Stimulated activated CD4-positive, alpha-beta T cell treated with anti-CD3 and anti-CD28 coated beads, Interleukin-4, amount 100 ng/mL, for 48 hours (primary cell): ENCODE measurements around the gene PSMD1.
"Not testable (repeated sequence)": the region's sequence is repeated elsewhere in the genome, so short reads cannot be mapped to it uniquely, and the experiment has no call there.

Experiments
- DNase-seq, 2 donors: peaks; one replicate each; pipeline ENCODE4 v3.0.0-alpha.2; 2020; ENCODE audit warnings: low read depth in 2 of 2

The PSMD1 gene

GRCh38 chr2:231185050-231185725, 128.5 kb downstream of the PSMD1 start:
- DNase-seq = no peak

DNA sequence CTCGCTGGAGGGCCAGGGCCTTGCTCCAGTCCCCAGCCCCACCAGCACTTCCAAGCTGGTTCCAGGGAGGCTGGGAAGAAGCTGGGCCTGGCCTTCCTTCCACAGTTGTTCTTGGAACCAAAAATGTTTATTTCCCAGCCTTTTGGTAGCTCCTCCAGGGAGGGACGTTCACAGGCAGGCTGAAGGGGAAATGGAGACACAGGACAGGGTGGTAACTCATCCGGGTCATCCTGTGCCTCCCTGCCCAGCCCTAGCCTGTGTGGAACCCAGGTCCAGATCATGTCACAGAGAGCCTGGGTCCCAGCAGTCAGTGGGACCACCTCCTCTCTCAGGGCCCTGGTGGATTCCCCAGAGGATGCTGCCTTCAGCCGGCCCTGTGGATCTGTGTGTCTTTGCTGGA, 129.2 kb downstream of the PSMD1 start:
- DNase-seq = no peak

DNA sequence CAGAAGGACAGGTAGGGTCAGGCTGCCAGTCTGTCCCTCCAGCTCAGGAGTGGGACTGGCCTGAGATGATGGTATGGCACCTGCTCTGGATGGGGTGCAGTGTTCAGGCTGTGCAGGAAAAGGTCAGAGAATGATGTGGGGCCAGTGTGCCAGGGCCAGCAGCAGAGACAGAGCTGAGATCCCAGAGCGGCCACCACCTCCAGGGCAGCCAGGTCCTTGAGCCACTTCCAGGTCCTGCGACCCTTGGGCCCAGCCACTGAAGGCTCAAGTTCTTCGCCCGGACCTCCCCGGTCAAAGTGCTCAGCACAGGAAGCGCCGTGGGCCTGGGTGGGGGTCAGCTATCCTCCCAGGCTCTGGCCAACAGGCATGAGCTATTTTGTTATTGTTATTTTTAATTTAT, 129.7 kb downstream of the PSMD1 start:
- no peak for DNase-seq

DNA sequence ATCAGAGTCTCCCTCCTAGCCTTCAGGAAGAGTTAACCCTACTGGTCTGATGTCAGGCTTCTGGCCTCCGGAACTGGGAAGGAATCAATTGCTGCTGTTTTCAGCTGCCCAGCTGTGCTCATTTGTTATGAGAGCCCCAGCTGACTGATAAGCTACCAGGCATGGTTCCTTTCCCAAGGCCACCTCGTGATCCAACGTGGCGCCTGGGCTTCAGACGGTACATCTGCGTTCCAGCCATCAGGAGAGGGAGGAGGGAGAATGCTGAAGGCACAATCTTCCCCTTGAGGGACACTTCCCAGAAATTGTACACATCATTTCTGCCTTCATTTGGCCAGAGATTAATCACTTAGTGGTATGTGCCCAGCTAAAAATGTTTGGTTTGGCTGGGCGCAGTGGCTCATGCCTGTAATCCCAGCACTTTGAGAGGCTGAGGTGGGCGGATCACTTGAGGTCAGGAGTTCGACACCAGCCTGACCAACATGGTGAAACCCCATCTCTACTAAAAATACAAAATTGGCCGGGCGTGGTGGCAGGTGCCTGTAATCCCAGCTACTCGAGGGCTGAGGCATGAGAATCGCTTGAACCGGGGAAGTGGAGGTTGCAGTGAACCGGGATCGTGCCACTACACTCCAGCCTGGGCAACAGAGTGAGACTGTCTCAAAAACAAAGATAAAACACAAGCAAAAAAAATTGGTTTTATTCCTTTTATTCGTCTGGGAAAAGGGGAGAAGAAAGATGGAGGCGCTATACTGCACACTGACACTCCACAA, 131.3 kb downstream of the PSMD1 start:
- DNase-seq = no peak

- no peak for DNase-seq
Observed at GRCh38 chr2:231188506-231189170, 132.0 kb downstream of the PSMD1 start.

DNA sequence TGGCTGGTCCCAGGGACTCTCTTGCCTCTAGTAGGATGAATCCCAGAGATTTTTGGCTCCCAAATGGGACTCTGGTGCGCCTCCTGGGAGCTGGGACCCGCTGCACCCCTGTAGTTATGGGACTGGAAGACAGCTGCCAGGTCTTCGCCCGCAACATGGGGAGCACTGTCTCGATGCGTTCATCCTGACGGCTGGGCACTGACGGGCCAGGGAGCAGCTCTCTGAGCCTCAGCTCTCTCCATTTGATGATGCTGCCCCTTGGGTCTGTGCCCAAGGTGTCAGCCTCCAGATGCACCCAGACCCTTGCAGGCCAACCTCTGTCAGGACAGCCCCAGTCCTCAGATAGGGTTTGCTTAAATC, 132.5 kb downstream of the PSMD1 start:
- no peak for DNase-seq

DNA sequence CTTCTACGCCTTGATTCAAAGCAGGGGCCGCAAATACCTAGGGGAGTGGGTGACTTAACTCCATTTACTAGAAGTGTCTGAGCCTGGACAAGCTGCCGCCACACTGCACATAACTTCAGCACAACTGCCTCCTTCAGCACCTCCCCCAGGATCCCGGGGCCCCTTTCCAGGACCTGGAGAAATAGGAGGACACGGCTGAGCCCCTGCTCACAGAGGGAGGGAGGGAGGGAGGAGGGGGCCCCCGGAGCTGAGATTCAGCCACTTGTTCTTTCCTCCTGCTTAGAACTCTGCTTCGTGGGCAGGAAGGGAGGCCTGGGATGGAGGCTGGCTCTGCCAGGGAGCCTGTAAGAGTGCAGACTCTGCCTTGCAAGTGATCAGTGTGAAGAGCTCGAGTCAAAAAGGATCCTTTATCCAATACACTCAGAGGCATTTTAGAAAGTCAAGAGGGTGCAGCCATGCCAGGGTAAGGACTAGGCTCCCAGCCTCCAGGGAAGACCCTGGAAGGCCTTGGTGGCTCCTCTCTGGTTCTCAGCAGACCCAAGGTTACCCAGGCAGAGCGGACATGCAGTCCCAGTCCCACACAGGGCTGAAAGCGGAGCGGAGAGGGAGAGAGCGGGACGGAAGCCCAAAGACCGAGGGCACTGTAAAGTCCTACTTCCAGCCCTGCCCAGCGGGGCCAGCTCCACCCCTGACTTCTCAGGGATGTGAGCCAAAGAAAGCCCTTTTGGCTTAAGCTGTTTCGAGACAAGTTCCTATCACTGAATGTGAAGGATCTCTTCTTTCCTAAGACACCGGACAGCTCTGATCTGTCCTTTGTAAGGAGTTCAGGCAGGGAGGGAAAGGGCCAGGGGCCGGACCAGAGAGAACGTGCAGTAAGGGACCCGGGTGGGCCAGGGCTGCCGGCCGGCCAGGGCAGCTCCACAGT, 133.2 kb downstream of the PSMD1 start:
- no peak for DNase-seq

DNA sequence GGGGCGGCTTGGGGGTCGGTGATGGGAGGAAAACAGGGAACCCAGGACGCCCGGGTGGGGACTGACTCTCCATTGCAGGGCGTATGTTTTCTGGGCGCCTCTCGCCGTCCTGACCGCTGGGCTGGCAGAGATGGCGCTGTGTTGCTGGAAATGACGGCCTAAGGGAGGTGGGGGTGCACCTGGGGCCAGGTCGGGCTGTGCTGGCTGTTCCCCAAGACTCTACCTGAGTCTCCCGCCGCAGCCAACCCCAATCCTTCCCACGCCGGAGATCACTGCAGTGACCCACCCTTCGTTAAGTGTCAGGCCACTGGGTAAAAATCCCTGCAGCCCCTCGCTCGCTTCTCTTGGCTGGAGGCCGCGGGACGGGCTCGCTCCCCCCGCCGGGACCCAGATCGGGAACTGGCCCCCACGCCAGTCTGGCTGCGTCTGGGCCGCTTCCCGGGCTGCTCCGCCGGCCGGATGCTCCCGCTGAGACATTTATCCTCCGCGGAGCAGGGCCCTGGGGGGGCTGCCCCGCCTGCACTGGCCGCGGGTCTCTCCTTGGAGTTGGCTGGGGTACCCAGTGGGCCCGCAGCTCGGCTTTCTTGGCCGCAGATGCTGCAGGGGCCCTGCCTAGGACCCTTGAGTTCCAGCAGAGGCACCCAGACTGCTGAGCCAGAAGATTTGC, 134.0 kb downstream of the PSMD1 start:
- no peak for DNase-seq

DNA sequence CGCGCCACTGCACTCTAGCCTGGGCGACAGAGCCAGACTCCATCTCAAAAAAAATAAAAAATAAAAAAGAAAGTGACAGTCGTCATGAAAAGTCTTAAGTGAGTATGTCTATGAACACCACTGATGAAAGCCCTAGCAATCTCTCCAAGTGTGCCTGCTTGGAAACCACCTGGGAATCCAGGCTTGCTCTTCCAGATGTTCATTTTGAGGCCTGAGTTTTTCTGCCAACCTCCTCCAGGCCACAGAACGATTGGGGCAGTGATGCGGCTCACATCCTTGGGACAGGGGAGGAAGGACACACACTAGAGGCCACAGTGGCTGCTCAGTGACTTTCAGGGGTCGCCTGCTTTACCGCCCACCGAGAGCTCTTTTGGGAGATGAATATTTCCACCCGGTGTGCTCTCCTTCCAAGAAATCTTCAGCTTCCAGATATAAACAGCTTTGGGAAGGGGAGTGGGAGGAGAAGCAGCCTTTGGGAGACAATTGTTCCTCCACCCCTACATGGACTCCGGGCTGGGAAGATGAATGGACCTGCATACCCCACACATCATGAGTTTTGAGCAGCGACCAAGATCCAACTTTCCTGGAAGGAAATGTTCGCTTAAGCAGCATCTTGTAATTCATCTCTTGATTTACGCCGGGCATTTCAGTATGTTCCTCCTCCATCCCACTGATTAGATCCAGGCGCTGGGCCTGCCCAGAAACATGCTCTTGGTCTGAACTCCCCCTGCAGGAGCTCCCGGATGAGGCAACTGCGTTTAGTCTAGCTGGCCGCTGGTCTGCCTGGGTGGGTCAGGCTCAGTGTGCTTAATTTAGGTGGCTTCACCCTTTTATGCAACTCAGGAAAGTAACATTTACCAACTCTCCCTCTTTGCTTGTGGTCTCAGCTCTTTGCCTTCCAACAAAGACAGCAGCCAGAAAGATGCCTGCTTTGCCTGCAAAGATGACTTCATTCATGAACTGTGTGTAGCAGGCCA, 135.5 kb downstream of the PSMD1 start:
- no peak for DNase-seq

DNA sequence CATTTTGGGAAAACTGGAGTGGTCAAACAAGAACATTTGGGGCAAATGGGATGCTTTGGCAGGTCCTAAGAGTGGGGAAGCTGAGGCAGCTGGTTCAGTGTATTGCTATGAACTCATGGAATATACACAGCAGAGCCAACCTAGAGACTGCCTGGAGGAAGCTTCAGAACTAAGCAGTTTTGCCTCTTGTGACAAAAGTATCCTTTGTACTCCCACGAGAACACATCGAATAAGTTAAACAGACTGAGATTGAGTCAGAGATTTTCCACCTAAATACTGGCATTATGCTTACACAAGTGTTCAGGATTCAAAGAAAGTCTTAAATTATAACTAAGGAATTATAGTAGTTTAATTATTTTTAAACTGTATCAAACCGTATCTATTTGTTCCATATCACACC, 136.5 kb downstream of the PSMD1 start:
- no peak for DNase-seq

GRCh38 chr2:231196592-231196991, 139.9 kb downstream of the PSMD1 start:
- no peak for DNase-seq

GRCh38 chr2:231197196-231197595, 140.5 kb downstream of the PSMD1 start:
- not testable (repeated sequence) for DNase-seq

- DNase-seq = no peak
Observed at GRCh38 chr2:231197706-231198290, 141.1 kb downstream of the PSMD1 start.

DNA sequence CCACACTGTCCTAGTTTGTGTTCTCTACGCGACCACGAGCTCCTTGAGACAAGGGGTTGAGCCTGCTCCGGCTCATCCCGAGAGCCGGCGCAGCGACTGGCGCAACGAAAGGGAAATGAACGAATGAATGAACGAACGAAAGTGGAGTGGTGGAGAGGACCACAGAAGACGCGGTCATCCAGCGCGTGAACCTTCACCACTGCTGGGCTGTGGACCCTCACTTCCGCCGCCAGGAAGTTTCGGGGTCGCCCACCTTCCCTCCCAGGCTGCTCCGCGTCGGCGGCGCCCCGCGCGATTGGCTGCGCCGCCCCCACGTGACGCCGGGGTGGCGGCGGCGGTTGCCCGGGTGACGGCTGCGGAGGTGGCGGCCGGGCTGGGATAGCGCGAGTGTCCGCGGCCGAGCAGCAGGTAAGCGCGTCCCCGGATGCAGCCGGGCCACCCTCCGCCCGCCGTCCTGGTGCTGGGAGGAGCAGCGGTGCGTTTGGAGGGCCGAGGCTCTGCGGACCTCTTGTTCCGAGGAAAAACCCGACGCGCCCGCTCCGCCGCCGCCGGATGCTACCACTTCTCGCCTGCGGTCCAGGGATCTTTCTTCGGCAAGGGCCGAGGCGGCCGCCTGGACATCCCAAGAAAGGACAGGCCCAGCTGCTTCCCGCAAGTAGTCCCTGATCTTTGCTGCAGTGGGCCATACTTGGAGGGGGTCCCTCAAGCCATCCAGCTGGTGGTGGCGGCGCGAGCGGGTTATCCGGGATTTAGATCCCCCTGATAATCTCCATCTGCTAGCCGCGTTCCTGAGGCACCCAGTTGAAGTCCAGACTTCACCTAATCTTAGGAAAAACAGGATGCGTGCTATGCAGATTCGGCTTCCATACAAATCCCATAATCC, 141.9 kb downstream of the PSMD1 start, which contains the start of gene ARMC9:
Gene ARMC9, plus strand, starts transcription at position 341 of the 883 bp plus-strand sequence. CDS start 7,608 bp downstream, outside the sequence.
- peak; percentile 61 to 71 for DNase-seq

- no peak for DNase-seq
Observed at GRCh38 chr2:231199219-231199618, 142.6 kb downstream of the PSMD1 start.

- DNase-seq = no peak
Observed at GRCh38 chr2:231200805-231201474, 144.3 kb downstream of the PSMD1 start.

GRCh38 chr2:231201475-231201814, 144.8 kb downstream of the PSMD1 start:
- DNase-seq = no peak

- no peak for DNase-seq
Observed at GRCh38 chr2:231203087-231203486, 146.4 kb downstream of the PSMD1 start.
